ENCODE results near the gene TSEN15. TPM values are rescaled to one million over a fixed set of nuclear protein-coding genes. Genes with fewer than 3 reads are reported as not detected.

Gene TSEN15
- total RNA-seq, 2 donors from 2014 or later: 17.1 to 23.1 TPM

DNA sequence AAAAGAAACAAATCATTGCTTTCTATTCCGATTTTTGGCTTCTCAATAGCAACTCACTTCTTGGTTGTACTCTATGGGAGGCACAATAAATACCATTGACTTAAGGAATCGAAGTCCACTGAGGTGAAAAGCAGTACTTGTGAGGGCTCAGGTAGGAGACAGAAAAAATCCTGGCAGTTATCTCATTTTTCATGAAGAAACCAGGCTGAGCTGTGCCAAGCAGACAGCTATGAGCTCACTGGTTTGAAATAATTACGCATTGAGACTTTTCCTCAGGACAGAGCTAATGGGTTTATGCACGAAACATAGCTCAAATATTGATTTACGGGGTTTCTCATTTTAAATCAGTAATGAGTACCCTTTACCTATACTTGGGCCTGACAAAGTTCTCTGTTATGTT, 32.5 kb upstream of the TSEN15 start:
- intact Hi-C loops (cut with DNase I): no loop called here
- H3K4me1 ChIP-seq: peaks cover 19% of the 10 kb centered on the region
- no peak overlapping the region for H3K4me3 ChIP-seq
- DNase-seq: no peak
- no peaks in the 10 kb centered on the region for H3K27me3 ChIP-seq
- no peaks in the 10 kb centered on the region for H3K36me3 ChIP-seq (replicated peaks in 1 of 2; ENCODE audit: insufficient read depth in 1 of 2, low read depth in 2 of 2)
- H3K27ac ChIP-seq: no peak overlapping the region
- no peak for TF ChIP-seq POLR2A (IDR thresholded peaks at IDR 0.05)
- TF ChIP-seq, protein P1, sequence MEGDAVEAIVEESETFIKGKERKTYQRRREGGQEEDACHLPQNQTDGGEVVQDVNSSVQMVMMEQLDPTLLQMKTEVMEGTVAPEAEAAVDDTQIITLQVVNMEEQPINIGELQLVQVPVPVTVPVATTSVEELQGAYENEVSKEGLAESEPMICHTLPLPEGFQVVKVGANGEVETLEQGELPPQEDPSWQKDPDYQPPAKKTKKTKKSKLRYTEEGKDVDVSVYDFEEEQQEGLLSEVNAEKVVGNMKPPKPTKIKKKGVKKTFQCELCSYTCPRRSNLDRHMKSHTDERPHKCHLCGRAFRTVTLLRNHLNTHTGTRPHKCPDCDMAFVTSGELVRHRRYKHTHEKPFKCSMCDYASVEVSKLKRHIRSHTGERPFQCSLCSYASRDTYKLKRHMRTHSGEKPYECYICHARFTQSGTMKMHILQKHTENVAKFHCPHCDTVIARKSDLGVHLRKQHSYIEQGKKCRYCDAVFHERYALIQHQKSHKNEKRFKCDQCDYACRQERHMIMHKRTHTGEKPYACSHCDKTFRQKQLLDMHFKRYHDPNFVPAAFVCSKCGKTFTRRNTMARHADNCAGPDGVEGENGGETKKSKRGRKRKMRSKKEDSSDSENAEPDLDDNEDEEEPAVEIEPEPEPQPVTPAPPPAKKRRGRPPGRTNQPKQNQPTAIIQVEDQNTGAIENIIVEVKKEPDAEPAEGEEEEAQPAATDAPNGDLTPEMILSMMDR (IDR thresholded peaks at IDR 0.05): no peak
- ATAC-seq: no peak
- WGBS, 2 donors: 80 to 82% methylated on average over 5 of the region's 5 CpGs
- no peaks in the 10 kb centered on the region for H3K9me3 ChIP-seq

DNA sequence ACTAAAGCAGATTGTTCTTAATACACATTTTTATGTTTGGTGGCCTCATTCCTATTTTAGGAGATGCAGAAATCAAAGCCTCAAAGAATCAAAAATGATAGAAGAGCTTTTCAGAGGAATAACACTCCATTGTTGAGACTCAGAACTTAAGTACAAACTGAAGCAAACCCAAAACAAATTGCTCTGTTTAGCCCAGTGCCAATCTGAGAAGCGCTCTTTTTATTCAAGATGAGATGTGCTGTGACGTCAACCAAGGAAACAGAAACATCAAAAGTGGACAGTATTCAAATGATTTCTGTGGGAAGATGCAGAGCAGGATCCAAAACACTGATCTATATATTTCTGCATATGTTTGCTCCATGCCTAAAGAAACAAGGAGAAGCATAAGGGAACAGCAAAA, 32.0 kb upstream of the TSEN15 start:
- intact Hi-C loops (cut with DNase I): no loop called here
- WGBS, 2 donors: 92% methylated on average over 2 of the region's 2 CpGs

DNA sequence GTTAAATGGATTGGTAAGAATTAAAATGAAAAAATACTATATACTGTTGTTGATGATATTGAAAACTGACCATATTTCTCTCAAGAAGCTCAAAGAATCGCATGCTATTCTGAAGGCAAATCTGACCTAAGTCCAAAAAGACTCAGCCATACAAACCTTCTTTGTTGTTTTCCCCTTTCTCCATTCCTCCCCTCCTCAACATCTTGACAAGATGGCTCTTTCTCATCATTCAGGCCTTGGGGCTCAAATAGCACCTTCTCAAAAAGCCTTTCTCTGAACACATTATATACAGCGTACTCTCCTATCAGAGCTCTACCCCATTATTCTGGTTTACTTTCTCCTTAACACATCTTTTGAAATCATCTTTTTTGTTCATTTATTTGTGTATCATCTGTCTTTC, 31.2 kb upstream of the TSEN15 start:
- TF ChIP-seq, protein P1 (IDR thresholded peaks at IDR 0.05): no peak
- TF ChIP-seq POLR2A (IDR thresholded peaks at IDR 0.05): no peak

More for the DNA sequence above, 32.0 kb upstream of the TSEN15 start:
- Histone ChIP-seq H3K4me1 (peaks cover 19% of the 10 kb centered on the region), H3K9me3 (no peaks in the 10 kb centered on the region), H3K36me3 (replicated peaks in 1 of 2; ENCODE audit: insufficient read depth in 1 of 2, low read depth in 2 of 2) (no peaks in the 10 kb centered on the region), H3K27ac (no peak overlapping the region), H3K27me3 (no peaks in the 10 kb centered on the region), H3K4me3 (no peak overlapping the region)
- TF ChIP-seq, protein P1 (IDR thresholded peaks at IDR 0.05): no peak
- no peak for TF ChIP-seq POLR2A (IDR thresholded peaks at IDR 0.05)
- ATAC-seq: no peak
- DNase-seq: no peak

DNA sequence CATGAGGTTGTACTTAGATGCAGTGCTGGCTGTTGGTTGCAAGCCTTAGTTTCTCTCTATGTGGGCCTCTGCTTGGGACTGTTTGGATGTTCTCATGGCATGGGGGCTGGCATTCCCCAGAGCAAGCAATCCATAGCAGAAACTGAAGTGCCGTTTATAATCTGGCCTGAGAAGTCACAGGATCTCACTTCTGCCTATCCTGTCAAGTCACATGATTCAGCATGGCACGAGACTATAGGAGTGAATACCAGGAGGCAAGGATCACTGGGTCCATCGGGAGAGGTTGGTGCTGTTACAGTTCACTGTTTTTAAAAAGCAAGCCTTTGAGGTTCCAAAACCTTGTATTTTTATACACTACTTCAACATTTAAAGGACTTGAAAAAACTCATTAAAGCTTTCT, 30.7 kb upstream of the TSEN15 start:
- Histone ChIP-seq H3K4me3 (no peak overlapping the region), H3K36me3 (replicated peaks in 1 of 2; ENCODE audit: insufficient read depth in 1 of 2, low read depth in 2 of 2) (no peaks in the 10 kb centered on the region), H3K4me1 (peaks cover 31% of the 10 kb centered on the region), H3K9me3 (no peaks in the 10 kb centered on the region), H3K27me3 (no peaks in the 10 kb centered on the region), H3K27ac (no peak overlapping the region)
- DNase-seq: no peak
- TF ChIP-seq, protein P1 (IDR thresholded peaks at IDR 0.05): no peak
- no peak for TF ChIP-seq POLR2A (IDR thresholded peaks at IDR 0.05)
- intact Hi-C loops (cut with DNase I): no loop called here
- WGBS, 2 donors: 90% methylated on average over 3 of the region's 3 CpGs
- ATAC-seq: no peak

More for the DNA sequence above, 31.2 kb upstream of the TSEN15 start:
- intact Hi-C loops (cut with DNase I): no loop called here
- H3K27ac ChIP-seq: no peak overlapping the region
- peaks cover 27% of the 10 kb centered on the region for H3K4me1 ChIP-seq
- no peak for DNase-seq
- no peak overlapping the region for H3K4me3 ChIP-seq
- no peaks in the 10 kb centered on the region for H3K27me3 ChIP-seq
- no peaks in the 10 kb centered on the region for H3K9me3 ChIP-seq
- ATAC-seq: no peak
- WGBS, 2 donors: 96 to 99% methylated on average over 2 of the region's 2 CpGs
- no peaks in the 10 kb centered on the region for H3K36me3 ChIP-seq (replicated peaks in 1 of 2; ENCODE audit: insufficient read depth in 1 of 2, low read depth in 2 of 2)

DNA sequence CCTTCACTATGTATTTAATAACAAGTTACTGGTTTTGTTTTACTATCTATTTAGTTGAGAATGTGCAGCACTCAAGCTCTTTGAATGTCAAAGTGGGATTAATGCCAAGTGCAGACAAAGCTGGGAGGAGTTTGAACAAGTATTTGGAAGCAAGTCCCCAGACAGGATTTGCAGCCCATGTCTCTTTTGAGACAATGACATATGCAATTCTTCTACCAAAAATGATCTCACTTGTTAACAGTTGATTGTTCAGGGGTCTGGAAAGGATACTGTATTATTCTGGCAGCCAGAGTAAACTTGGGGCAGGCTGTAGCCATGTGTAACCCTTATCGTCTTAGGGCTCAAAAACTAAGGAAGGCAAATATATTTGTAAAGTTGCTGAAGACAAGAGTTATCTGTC, 29.8 kb upstream of the TSEN15 start:
- DNase-seq (no peak), ATAC-seq (no peak)
- no peaks in the 10 kb centered on the region for H3K36me3 ChIP-seq (replicated peaks in 1 of 2; ENCODE audit: insufficient read depth in 1 of 2, low read depth in 2 of 2)
- H3K4me1 ChIP-seq: peaks cover 31% of the 10 kb centered on the region
- H3K27ac ChIP-seq: no peak overlapping the region
- H3K27me3 ChIP-seq: no peaks in the 10 kb centered on the region
- WGBS, 2 donors: 34 to 35% methylated on average over 1 of the region's 1 CpG
- no peak for TF ChIP-seq POLR2A (IDR thresholded peaks at IDR 0.05)
- TF ChIP-seq, protein P1 (IDR thresholded peaks at IDR 0.05): no peak
- no peak overlapping the region for H3K4me3 ChIP-seq
- H3K9me3 ChIP-seq: no peaks in the 10 kb centered on the region
- intact Hi-C loops (cut with DNase I): no loop called here

All from body of pancreas (tissue), 4 donors.